SK-N-SH treated with all-trans-retinoic acid at 6 μM for 48 hours (cell line): ENCODE results near the gene UBE3C.
"Not testable (repeated sequence)": the region's sequence is repeated elsewhere in the genome, so short reads cannot be mapped to it uniquely, and the experiment has no call there.

Source experiments
- ATAC-seq: fragments of 200-7000 bp; cut with Tn5 transposase; 3 replicates; pipeline ENCODE4 v1.9.1; 2020; ENCODE audit warnings: mild to moderate bottlenecking, moderate library complexity
- ARNTL ChIP-seq: fragments of 450-650 bp; formaldehyde crosslinking; IDR thresholded peaks from 2 replicates; pipeline ENCODE4 v1.5.0; 2020; ENCODE audit warnings: low read depth, mild to moderate bottlenecking, moderate library complexity, borderline replicate concordance
- BACH2 ChIP-seq: fragments of 250-450 bp; sonication (Bioruptor Pico); IDR thresholded peaks from 2 replicates; pipeline ENCODE4 v1.9.0; 2021; ENCODE audit warnings: mild to moderate bottlenecking, borderline replicate concordance
- CSDC2 ChIP-seq: fragments of 250-450 bp; sonication (Bioruptor Pico); IDR thresholded peaks from 2 replicates; pipeline ENCODE4 v1.5.0; 2020; ENCODE audit warnings: mild to moderate bottlenecking, moderate library complexity
- CSRNP3 ChIP-seq: fragments of 250-450 bp; sonication (Bioruptor Pico); IDR thresholded peaks from 2 replicates; pipeline ENCODE4 v1.5.1; 2021; ENCODE audit warnings: mild to moderate bottlenecking, moderate library complexity
- ESRRG ChIP-seq: fragments of 250-450 bp; sonication (Bioruptor Pico); IDR thresholded peaks from 2 replicates; pipeline ENCODE4 v1.6.1; 2021; ENCODE audit warnings: mild to moderate bottlenecking
- GLIS3 ChIP-seq: fragments of 250-450 bp; sonication (Bioruptor Pico); IDR thresholded peaks from 2 replicates; pipeline ENCODE4 v1.5.0; 2020; ENCODE audit warnings: mild to moderate bottlenecking, moderate library complexity
- ISL1 ChIP-seq: fragments of 250-450 bp; sonication (Bioruptor Pico); IDR thresholded peaks from 2 replicates; pipeline ENCODE4 v2.1.2; 2022; ENCODE audit warnings: mild to moderate bottlenecking, moderate library complexity
- OSR1 ChIP-seq: fragments of 250-450 bp; sonication (Bioruptor Pico); IDR thresholded peaks from 2 replicates; pipeline ENCODE4 v1.8.0; 2022; ENCODE audit warnings: moderate library complexity, mild to moderate bottlenecking, inconsistent platforms
- PATZ1 ChIP-seq: fragments of 250-450 bp; sonication (Bioruptor Pico); IDR thresholded peaks from 2 replicates; pipeline ENCODE4 v1.8.0; 2020; ENCODE audit warnings: mild to moderate bottlenecking, moderate library complexity, borderline replicate concordance
- POU6F1 ChIP-seq: fragments of 250-450 bp; sonication (Bioruptor Pico); IDR thresholded peaks from 2 replicates; pipeline ENCODE4 v1.8.0; 2021; ENCODE audit warnings: low read depth, mild to moderate bottlenecking, moderate library complexity, borderline replicate concordance
- PPARA ChIP-seq: fragments of 250-450 bp; sonication (Bioruptor Pico); IDR thresholded peaks from 2 replicates; pipeline ENCODE4 v1.5.0; 2020; ENCODE audit warnings: mild to moderate bottlenecking, borderline replicate concordance
- SNAI2 ChIP-seq: fragments of 250-450 bp; sonication (Bioruptor Pico); IDR thresholded peaks from 2 replicates; pipeline ENCODE4 v1.5.0; 2020; ENCODE audit warnings: mild to moderate bottlenecking, moderate library complexity
- TCF4 ChIP-seq: fragments of 250-450 bp; sonication (Bioruptor Pico); IDR thresholded peaks from 2 replicates; pipeline ENCODE4 v1.8.0; 2021; ENCODE audit warnings: mild to moderate bottlenecking, moderate library complexity, borderline replicate concordance
- TOX ChIP-seq: fragments of 250-450 bp; sonication (Bioruptor Pico); IDR thresholded peaks from 2 replicates; pipeline ENCODE4 v1.8.0; 2021; ENCODE audit warnings: mild to moderate bottlenecking, moderate library complexity, borderline replicate concordance
- TSHZ2 ChIP-seq: fragments of 250-450 bp; sonication (Bioruptor Pico); IDR thresholded peaks from 2 replicates; pipeline ENCODE4 v1.5.0; 2020; ENCODE audit warnings: mild to moderate bottlenecking, moderate library complexity
- ZC3H10 ChIP-seq: fragments of 250-450 bp; sonication (Bioruptor Pico); IDR thresholded peaks from 2 replicates; pipeline ENCODE4 v1.5.1; 2021; ENCODE audit warnings: mild to moderate bottlenecking, moderate library complexity
- ZFP3 ChIP-seq: fragments of 250-450 bp; sonication (Bioruptor Pico); IDR thresholded peaks from 2 replicates; pipeline ENCODE4 v1.5.0; 2020; ENCODE audit warnings: mild to moderate bottlenecking, moderate library complexity
- ZFP30 ChIP-seq: fragments of 450-650 bp; formaldehyde crosslinking; IDR thresholded peaks from 2 replicates; pipeline ENCODE4 v1.5.0; 2022; ENCODE audit warnings: mild to moderate bottlenecking, moderate library complexity
- ZNF565 ChIP-seq: fragments of 450-650 bp; formaldehyde crosslinking; conservative IDR thresholded peaks from 2 replicates; pipeline ENCODE4 v1.5.0; 2020; ENCODE audit warnings: low read depth, mild to moderate bottlenecking, moderate library complexity
- ZNF70 ChIP-seq: fragments of 450-650 bp; formaldehyde crosslinking; IDR thresholded peaks from 2 replicates; pipeline ENCODE4 v1.5.0; 2020; ENCODE audit warnings: mild to moderate bottlenecking, moderate library complexity
- ZNF8 ChIP-seq: fragments of 450-650 bp; formaldehyde crosslinking; IDR thresholded peaks from 2 replicates; pipeline ENCODE4 v1.5.0; 2020; ENCODE audit warnings: mild to moderate bottlenecking, moderate library complexity

Gene UBE3C

GRCh38 chr7:157129907-157130460 is 8.7 kb upstream of the UBE3C start:
- no peak for ATAC-seq
- TF ChIP-seq ZNF8 (CRISPR knock-in tag) (no peak), TOX (CRISPR knock-in tag) (no peak), CSDC2 (CRISPR knock-in tag) (no peak), ZFP30 (no peak), TCF4 (no peak), ZNF565 (CRISPR knock-in tag) (no peak), TSHZ2 (no peak), PATZ1 (CRISPR knock-in tag) (no peak), SNAI2 (no peak), PPARA (CRISPR knock-in tag) (no peak), ZNF70 (CRISPR knock-in tag) (no peak), ARNTL (CRISPR knock-in tag) (no peak), OSR1 (CRISPR knock-in tag) (no peak)

GRCh38 chr7:157130849-157131248 is 7.9 kb upstream of the UBE3C start:
- not testable (repeated sequence) for ATAC-seq

GRCh38 chr7:157132796-157133195 is 5.9 kb upstream of the UBE3C start:
- TF ChIP-seq GLIS3 (CRISPR knock-in tag), result no peak
- no peak for TF ChIP-seq ISL1
- TF ChIP-seq ZFP3 (CRISPR knock-in tag), result no peak
- no peak for TF ChIP-seq ZC3H10
- TF ChIP-seq POU6F1 (CRISPR knock-in tag), result no peak
- no peak for TF ChIP-seq TSHZ2
- no peak for TF ChIP-seq TOX (CRISPR knock-in tag)
- no peak for TF ChIP-seq BACH2 (CRISPR knock-in tag)
- TF ChIP-seq ARNTL (CRISPR knock-in tag), result no peak
- no peak for TF ChIP-seq ZNF70 (CRISPR knock-in tag)
- no peak for TF ChIP-seq ZFP30
- TF ChIP-seq OSR1 (CRISPR knock-in tag), result no peak
- no peak for TF ChIP-seq ZNF565 (CRISPR knock-in tag)
- no peak for TF ChIP-seq CSRNP3
- TF ChIP-seq CSDC2 (CRISPR knock-in tag), result no peak
- TF ChIP-seq TCF4, result no peak
- TF ChIP-seq PATZ1 (CRISPR knock-in tag), result no peak
- no peak for TF ChIP-seq SNAI2
- TF ChIP-seq ESRRG (CRISPR knock-in tag), result no peak
- ATAC-seq, result no peak
